ENCODE measurements around the gene MAPKAP1.

DNA sequence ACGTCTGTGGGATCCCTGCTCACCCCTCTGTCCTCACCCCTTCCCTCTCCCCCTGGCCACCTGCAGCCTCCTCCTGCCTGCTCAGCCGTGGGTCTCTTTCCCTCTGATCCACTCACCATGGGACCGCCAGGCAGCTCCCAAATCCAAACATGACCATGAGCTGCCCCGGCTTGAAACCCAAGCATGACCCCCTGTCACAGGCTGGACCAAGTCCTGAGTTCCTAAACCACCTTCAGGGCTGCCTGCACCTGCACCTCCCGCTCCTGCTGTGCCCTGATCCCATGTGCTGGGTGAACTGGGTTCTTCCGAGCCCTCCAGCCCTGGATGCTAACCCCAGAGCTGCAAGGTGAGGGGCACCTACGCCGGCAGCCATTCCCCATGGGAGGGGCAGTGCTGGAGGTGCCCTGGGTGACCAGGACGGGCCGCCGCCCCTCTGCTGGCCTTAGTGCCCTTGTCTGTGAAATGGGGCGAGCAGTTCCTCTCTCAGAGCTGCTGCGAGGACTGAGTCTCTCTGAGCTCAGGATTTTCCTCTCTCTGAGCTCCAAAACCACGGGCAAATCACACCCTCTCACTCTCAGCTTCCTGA, 295.7 kb downstream of the MAPKAP1 start:
- no peak for TF ChIP-seq CTCF (conservative IDR thresholded peaks at IDR 0.05)
- no peak for TF ChIP-seq ZFX (IDR thresholded peaks at IDR 0.05)

Measured in C4-2B (cell line).